ENCODE measurements around the gene ATP5ME.
"Not testable (repeated sequence)": the region's sequence is repeated elsewhere in the genome, so short reads cannot be mapped to it uniquely, and the experiment has no call there.

The ATP5ME gene

GRCh38 chr4:636628-637159 is 37.4 kb downstream of the ATP5ME start:
- TF ChIP-seq YY1 (IDR thresholded peaks at IDR 0.05; ENCODE audit: insufficient read depth, insufficient read length) (no peak), SUZ12 (IDR thresholded peaks at IDR 0.05; ENCODE audit: extremely low read depth, insufficient read depth, insufficient read length) (no peak), ZNF274 (IDR thresholded peaks at IDR 0.05; ENCODE audit: low read depth, low read length) (no peak)
- Histone ChIP-seq H3K36me3 (ENCODE audit: insufficient read depth, insufficient read length, low read length) (no peaks in the 10 kb centered on the region), H3K9me3 (ENCODE audit: insufficient read depth, low read length) (peaks cover 20% of the 10 kb centered on the region; the same call in 1 of the 2 replicates), H3K9ac (ENCODE audit: insufficient read length, low read depth) (no peak overlapping the region), H3K27me3 (ENCODE audit: insufficient read depth, insufficient read length) (no peaks in the 10 kb centered on the region), H3K4me3 (ENCODE audit: insufficient read length, low read depth) (no peak overlapping the region), H3K4me1 (ENCODE audit: insufficient read depth, insufficient read length) (peaks cover 14% of the 10 kb centered on the region)
- DNase-seq (ENCODE audit: low read depth, low spot score): no peak

DNA sequence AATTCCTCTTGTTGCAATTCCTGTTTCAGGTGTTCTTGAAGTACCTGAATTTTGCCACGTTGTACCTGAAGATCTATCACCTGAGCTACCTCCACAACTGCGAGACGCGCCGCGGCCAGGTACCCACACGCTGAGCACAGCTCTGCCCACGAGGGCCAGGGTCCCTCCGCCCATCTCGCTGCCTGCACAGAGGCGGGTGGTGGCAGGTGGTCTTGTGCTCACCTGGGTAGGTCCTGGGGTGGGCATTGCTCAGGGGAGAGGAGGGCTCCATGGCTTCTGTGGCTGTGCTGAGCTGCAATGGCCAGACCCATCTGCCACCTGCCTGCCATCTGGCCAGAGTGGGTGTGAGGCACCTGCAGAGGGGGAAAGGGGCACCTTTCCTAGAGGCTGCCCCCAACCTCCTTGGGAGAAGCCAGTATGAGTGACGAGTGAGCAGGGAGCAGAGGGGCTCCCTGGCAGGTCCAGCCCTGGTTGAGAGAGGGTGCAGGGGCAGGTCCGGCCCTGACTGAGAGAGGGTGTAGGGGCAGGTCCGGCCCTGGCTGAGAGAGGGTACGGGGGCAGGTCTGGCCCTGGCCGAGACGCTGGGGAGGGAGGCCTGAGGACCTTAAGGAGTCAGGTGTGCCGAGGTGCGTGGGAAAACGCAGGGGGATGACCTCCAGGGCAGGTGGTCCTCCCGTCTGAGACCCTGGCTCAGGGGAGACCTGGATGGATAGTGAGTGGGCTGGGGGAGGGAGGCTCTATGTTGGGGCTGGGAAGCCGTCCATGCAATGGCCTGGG is 38.0 kb downstream of the ATP5ME start:
- H3K4me3 ChIP-seq (ENCODE audit: insufficient read length, low read depth): no peak overlapping the region
- no peak overlapping the region for H3K9ac ChIP-seq (ENCODE audit: insufficient read length, low read depth)
- TF ChIP-seq SUZ12 (IDR thresholded peaks at IDR 0.05; ENCODE audit: extremely low read depth, insufficient read depth, insufficient read length) (no peak), YY1 (IDR thresholded peaks at IDR 0.05; ENCODE audit: insufficient read depth, insufficient read length) (no peak), ZNF274 (IDR thresholded peaks at IDR 0.05; ENCODE audit: low read depth, low read length) (no peak)
- H3K27me3 ChIP-seq (ENCODE audit: insufficient read depth, insufficient read length): no peaks in the 10 kb centered on the region
- no peaks in the 10 kb centered on the region for H3K36me3 ChIP-seq (ENCODE audit: insufficient read depth, insufficient read length, low read length)
- peaks cover 19% of the 10 kb centered on the region; the same call in 1 of the 2 replicates for H3K9me3 ChIP-seq (ENCODE audit: insufficient read depth, low read length)
- no peak for DNase-seq (ENCODE audit: low read depth, low spot score)
- H3K4me1 ChIP-seq (ENCODE audit: insufficient read depth, insufficient read length): peaks cover 14% of the 10 kb centered on the region

DNA sequence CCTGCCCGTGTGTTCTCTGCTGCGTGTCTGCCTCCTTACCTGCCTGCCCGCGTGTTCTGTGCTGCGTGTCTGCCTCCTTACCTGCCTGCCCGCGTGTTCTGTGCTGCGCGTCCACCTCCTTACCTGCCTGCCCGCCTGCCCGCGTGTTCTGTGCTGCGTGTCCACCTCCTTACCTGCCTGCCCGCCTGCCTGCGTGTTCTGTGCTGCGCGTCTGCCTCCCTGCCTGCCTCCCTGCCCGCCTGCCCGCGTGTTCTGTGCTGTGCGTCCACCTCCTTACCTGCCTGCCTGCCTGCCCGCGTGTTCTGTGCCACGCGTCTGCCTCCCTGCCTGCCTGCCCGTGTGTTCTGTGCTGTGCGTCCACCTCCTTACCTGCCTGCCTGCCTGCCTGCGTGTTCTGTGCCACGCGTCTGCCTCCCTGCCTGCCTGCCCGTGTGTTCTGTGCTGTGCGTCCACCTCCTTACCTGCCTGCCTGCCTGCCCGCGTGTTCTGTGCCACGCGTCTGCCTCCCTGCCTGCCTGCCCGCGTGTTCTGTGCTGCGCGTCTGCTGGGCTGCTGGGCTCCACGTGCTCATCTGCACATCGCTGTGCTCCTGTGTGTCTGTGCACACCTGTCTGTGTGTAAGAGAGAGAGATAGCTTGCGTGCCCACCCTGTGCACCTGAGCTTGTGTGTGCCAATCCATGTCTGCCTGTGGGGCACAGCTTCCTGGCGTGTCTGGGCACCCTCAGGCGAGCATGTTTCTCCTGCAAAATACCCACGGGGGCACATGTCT is 38.8 kb downstream of the ATP5ME start:
- not testable (repeated sequence) for DNase-seq (ENCODE audit: low read depth, low spot score)
- peaks cover 15% of the 10 kb centered on the region; the same call in 1 of the 2 replicates for H3K9me3 ChIP-seq (ENCODE audit: insufficient read depth, low read length)

GRCh38 chr4:634599-634985 is 39.5 kb downstream of the ATP5ME start:
- TF ChIP-seq ZNF274 (IDR thresholded peaks at IDR 0.05; ENCODE audit: low read depth, low read length) (no peak), SUZ12 (IDR thresholded peaks at IDR 0.05; ENCODE audit: extremely low read depth, insufficient read depth, insufficient read length) (no peak), YY1 (IDR thresholded peaks at IDR 0.05; ENCODE audit: insufficient read depth, insufficient read length) (no peak)
- Histone ChIP-seq H3K9ac (ENCODE audit: insufficient read length, low read depth) (no peak overlapping the region), H3K4me3 (ENCODE audit: insufficient read length, low read depth) (no peak overlapping the region), H3K9me3 (ENCODE audit: insufficient read depth, low read length) (peaks cover 15% of the 10 kb centered on the region; the same call in 1 of the 2 replicates), H3K4me1 (ENCODE audit: insufficient read depth, insufficient read length) (peaks cover 18% of the 10 kb centered on the region), H3K27me3 (ENCODE audit: insufficient read depth, insufficient read length) (no peaks in the 10 kb centered on the region), H3K36me3 (ENCODE audit: insufficient read depth, insufficient read length, low read length) (no peaks in the 10 kb centered on the region)
- no peak for DNase-seq (ENCODE audit: low read depth, low spot score)

More for the DNA sequence above, 38.8 kb downstream of the ATP5ME start:
- peaks cover 15% of the 10 kb centered on the region for H3K4me1 ChIP-seq (ENCODE audit: insufficient read depth, insufficient read length)
- H3K27me3 ChIP-seq (ENCODE audit: insufficient read depth, insufficient read length); H3K9ac ChIP-seq (ENCODE audit: insufficient read length, low read depth); H3K36me3 ChIP-seq (ENCODE audit: insufficient read depth, insufficient read length, low read length); H3K4me3 ChIP-seq (ENCODE audit: insufficient read length, low read depth): not testable (repeated sequence)

DNA sequence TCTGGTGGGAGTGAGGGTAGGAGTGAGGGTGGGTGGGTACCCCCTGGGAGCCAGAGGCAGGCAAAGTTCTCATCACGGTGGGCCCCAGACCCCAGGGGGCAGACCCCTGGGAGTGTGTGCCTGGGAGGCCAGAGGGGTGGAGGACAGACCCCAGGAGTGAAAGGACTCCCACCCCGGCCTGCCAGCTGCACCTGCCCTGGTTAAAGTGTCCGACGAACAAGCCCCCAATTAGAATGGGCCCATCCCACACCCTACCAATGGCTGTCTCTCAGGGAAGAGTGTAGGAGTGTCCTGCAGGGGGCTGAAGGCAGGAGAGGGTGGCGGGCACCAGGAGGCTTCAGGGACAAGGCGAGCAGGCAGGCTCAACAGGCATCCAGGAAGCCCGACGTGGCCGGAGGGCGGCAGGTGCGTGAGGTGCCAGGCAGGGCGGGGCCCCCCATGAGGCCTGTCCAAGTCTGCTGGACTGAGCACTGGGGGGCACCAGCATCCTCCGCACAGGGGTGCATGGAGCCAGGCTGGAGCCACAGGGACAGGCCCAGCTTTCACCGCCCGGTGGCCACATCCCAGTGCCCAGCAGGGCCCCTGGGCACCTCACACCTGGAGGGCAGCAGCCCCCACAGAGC is 40.0 kb downstream of the ATP5ME start:
- peaks cover 20% of the 10 kb centered on the region for H3K4me1 ChIP-seq (ENCODE audit: insufficient read depth, insufficient read length)
- H3K36me3 ChIP-seq (ENCODE audit: insufficient read depth, insufficient read length, low read length): no peaks in the 10 kb centered on the region
- H3K9ac ChIP-seq (ENCODE audit: insufficient read length, low read depth): no peak overlapping the region
- no peaks in the 10 kb centered on the region for H3K27me3 ChIP-seq (ENCODE audit: insufficient read depth, insufficient read length)
- TF ChIP-seq ZNF274 (IDR thresholded peaks at IDR 0.05; ENCODE audit: low read depth, low read length): no peak
- TF ChIP-seq SUZ12 (IDR thresholded peaks at IDR 0.05; ENCODE audit: extremely low read depth, insufficient read depth, insufficient read length): no peak
- no peak for TF ChIP-seq YY1 (IDR thresholded peaks at IDR 0.05; ENCODE audit: insufficient read depth, insufficient read length)
- DNase-seq (ENCODE audit: low read depth, low spot score): no peak
- H3K4me3 ChIP-seq (ENCODE audit: insufficient read length, low read depth): no peak overlapping the region
- peaks cover 15% of the 10 kb centered on the region; the same call in 1 of the 2 replicates for H3K9me3 ChIP-seq (ENCODE audit: insufficient read depth, low read length)

DNA sequence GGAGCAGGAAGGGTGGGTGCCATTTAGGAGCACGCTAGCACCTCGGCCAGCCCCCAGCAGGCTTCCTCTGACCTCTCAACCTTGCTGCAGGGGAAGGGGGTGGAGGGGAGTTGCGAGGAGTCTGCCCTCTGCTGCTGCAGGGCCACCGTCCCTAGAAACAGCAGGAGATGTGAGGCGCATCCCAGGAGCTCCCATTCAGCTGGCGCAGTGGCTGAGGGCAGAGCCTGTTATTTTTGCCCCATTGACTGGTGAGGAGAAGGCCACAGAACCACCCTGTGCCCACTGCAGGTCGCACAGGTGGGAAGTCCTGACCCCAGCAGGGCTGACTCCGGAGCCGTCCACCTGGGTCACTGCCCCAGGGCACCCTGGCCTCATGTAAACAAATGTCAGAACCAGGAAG is 40.7 kb downstream of the ATP5ME start:
- TF ChIP-seq YY1 (IDR thresholded peaks at IDR 0.05; ENCODE audit: insufficient read depth, insufficient read length) (no peak), ZNF274 (IDR thresholded peaks at IDR 0.05; ENCODE audit: low read depth, low read length) (no peak), SUZ12 (IDR thresholded peaks at IDR 0.05; ENCODE audit: extremely low read depth, insufficient read depth, insufficient read length) (no peak)
- no peak for DNase-seq (ENCODE audit: low read depth, low spot score)
- peaks cover 15% of the 10 kb centered on the region; the same call in 1 of the 2 replicates for H3K9me3 ChIP-seq (ENCODE audit: insufficient read depth, low read length)
- H3K4me3 ChIP-seq (ENCODE audit: insufficient read length, low read depth): no peak overlapping the region
- H3K4me1 ChIP-seq (ENCODE audit: insufficient read depth, insufficient read length): peaks cover 24% of the 10 kb centered on the region
- no peaks in the 10 kb centered on the region for H3K27me3 ChIP-seq (ENCODE audit: insufficient read depth, insufficient read length)
- no peak overlapping the region for H3K9ac ChIP-seq (ENCODE audit: insufficient read length, low read depth)
- no peaks in the 10 kb centered on the region for H3K36me3 ChIP-seq (ENCODE audit: insufficient read depth, insufficient read length, low read length)
